Non-pigmented ciliary epithelial cell (primary cell): ENCODE measurements around the gene PEX26.
"Not testable (repeated sequence)": the region's sequence is repeated elsewhere in the genome, so short reads cannot be mapped to it uniquely, and the experiment has no call there.

Source experiments
- DNase-seq: peaks from one replicate; pipeline ENCODE4 v3.0.0-alpha.2; 2010; ENCODE audit warnings: low read depth

Gene PEX26

GRCh38 chr22:18071307-18071967 is 6.4 kb upstream of the PEX26 start:
- not testable (repeated sequence) for DNase-seq

- DNase-seq, result no peak
These were observed 5.9 kb upstream of the PEX26 start for GRCh38 chr22:18071968-18072310.

GRCh38 chr22:18073467-18073866 is 4.3 kb upstream of the PEX26 start:
- DNase-seq, result no peak

GRCh38 chr22:18073927-18074326 is 3.9 kb upstream of the PEX26 start:
- not testable (repeated sequence) for DNase-seq

- no peak for DNase-seq
These were observed 2.6 kb upstream of the PEX26 start for GRCh38 chr22:18075101-18075719.

- DNase-seq, result peak; percentile 67
These were observed 1.9 kb upstream of the PEX26 start for GRCh38 chr22:18075720-18076497.

GRCh38 chr22:18077087-18077638 is 627 bp upstream of the PEX26 start:
- DNase-seq, result no peak

- DNase-seq, result no peak
These were observed 695 bp downstream of the PEX26 start for GRCh38 chr22:18078329-18079041.

GRCh38 chr22:18079706-18080233 is 2.0 kb downstream of the PEX26 start:
- DNase-seq, result no peak

- DNase-seq, result no peak
These were observed 3.6 kb downstream of the PEX26 start for GRCh38 chr22:18081416-18081815.

GRCh38 chr22:18082467-18082866 is 4.7 kb downstream of the PEX26 start:
- DNase-seq, result no peak

- DNase-seq, result no peak
These were observed 5.6 kb downstream of the PEX26 start for GRCh38 chr22:18083406-18083805.

GRCh38 chr22:18085188-18085587 is 7.4 kb downstream of the PEX26 start:
- DNase-seq, result no peak

GRCh38 chr22:18087350-18087855 is 9.6 kb downstream of the PEX26 start:
- no peak for DNase-seq

- DNase-seq, result no peak
These were observed 11.2 kb downstream of the PEX26 start for GRCh38 chr22:18088825-18089568.

GRCh38 chr22:18090286-18090685 is 12.5 kb downstream of the PEX26 start:
- no peak for DNase-seq

GRCh38 chr22:18091478-18091877 is 13.7 kb downstream of the PEX26 start:
- no peak for DNase-seq

GRCh38 chr22:18091916-18092526 is 14.2 kb downstream of the PEX26 start:
- no peak for DNase-seq

- no peak for DNase-seq
These were observed 15.9 kb downstream of the PEX26 start for GRCh38 chr22:18093661-18094060.

GRCh38 chr22:18095101-18095805 is 17.5 kb downstream of the PEX26 start:
- DNase-seq, result no peak
